Loucy (cell line): Measurements from ENCODE around the gene NNMT.

ENCODE experiments used
- EZH2phosphoT487 ChIP-seq: fragments of 200-600 bp; IDR thresholded peaks from 2 replicates; pipeline ENCODE4 v1.6.1; 2018; ENCODE audit warnings: antibody characterized with exemption, mild to moderate bottlenecking, moderate library complexity, borderline replicate concordance
- TF ChIP-seq, protein P1 (sequence below): fragments of 200-600 bp; sonication (generic); conservative IDR thresholded peaks from 2 replicates; pipeline ENCODE4 v1.5.1; 2014; ENCODE audit warnings: mild to moderate bottlenecking, antibody characterized with exemption, low read length

GRCh38 chr11:114326776-114327175 is 30.6 kb downstream of the NNMT start:
- TF ChIP-seq, protein P1, sequence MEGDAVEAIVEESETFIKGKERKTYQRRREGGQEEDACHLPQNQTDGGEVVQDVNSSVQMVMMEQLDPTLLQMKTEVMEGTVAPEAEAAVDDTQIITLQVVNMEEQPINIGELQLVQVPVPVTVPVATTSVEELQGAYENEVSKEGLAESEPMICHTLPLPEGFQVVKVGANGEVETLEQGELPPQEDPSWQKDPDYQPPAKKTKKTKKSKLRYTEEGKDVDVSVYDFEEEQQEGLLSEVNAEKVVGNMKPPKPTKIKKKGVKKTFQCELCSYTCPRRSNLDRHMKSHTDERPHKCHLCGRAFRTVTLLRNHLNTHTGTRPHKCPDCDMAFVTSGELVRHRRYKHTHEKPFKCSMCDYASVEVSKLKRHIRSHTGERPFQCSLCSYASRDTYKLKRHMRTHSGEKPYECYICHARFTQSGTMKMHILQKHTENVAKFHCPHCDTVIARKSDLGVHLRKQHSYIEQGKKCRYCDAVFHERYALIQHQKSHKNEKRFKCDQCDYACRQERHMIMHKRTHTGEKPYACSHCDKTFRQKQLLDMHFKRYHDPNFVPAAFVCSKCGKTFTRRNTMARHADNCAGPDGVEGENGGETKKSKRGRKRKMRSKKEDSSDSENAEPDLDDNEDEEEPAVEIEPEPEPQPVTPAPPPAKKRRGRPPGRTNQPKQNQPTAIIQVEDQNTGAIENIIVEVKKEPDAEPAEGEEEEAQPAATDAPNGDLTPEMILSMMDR, result no peak
- TF ChIP-seq EZH2phosphoT487, result no peak
